SK-N-SH treated with all-trans-retinoic acid at 6 μM for 48 hours (cell line): ENCODE data around the gene CD47.

Experiments used
- ATAC-seq: fragments of 200-7000 bp; cut with Tn5 transposase; 3 replicates; pipeline ENCODE4 v1.9.1; 2020; ENCODE audit warnings: mild to moderate bottlenecking, moderate library complexity
- BACH2 ChIP-seq: fragments of 250-450 bp; sonication (Bioruptor Pico); IDR thresholded peaks from 2 replicates; pipeline ENCODE4 v1.9.0; 2021; ENCODE audit warnings: mild to moderate bottlenecking, borderline replicate concordance
- CSDC2 ChIP-seq: fragments of 250-450 bp; sonication (Bioruptor Pico); IDR thresholded peaks from 2 replicates; pipeline ENCODE4 v1.5.0; 2020; ENCODE audit warnings: mild to moderate bottlenecking, moderate library complexity
- ISL1 ChIP-seq: fragments of 250-450 bp; sonication (Bioruptor Pico); IDR thresholded peaks from 2 replicates; pipeline ENCODE4 v2.1.2; 2022; ENCODE audit warnings: mild to moderate bottlenecking, moderate library complexity
- PATZ1 ChIP-seq: fragments of 250-450 bp; sonication (Bioruptor Pico); IDR thresholded peaks from 2 replicates; pipeline ENCODE4 v1.8.0; 2020; ENCODE audit warnings: mild to moderate bottlenecking, moderate library complexity, borderline replicate concordance
- POU6F1 ChIP-seq: fragments of 250-450 bp; sonication (Bioruptor Pico); IDR thresholded peaks from 2 replicates; pipeline ENCODE4 v1.8.0; 2021; ENCODE audit warnings: low read depth, mild to moderate bottlenecking, moderate library complexity, borderline replicate concordance
- TOX ChIP-seq: fragments of 250-450 bp; sonication (Bioruptor Pico); IDR thresholded peaks from 2 replicates; pipeline ENCODE4 v1.8.0; 2021; ENCODE audit warnings: mild to moderate bottlenecking, moderate library complexity, borderline replicate concordance
- TSHZ2 ChIP-seq: fragments of 250-450 bp; sonication (Bioruptor Pico); IDR thresholded peaks from 2 replicates; pipeline ENCODE4 v1.5.0; 2020; ENCODE audit warnings: mild to moderate bottlenecking, moderate library complexity
- ZNF565 ChIP-seq: fragments of 450-650 bp; formaldehyde crosslinking; conservative IDR thresholded peaks from 2 replicates; pipeline ENCODE4 v1.5.0; 2020; ENCODE audit warnings: low read depth, mild to moderate bottlenecking, moderate library complexity

The CD47 gene

GRCh38 chr3:107994181-107994580, 96.7 kb downstream of the CD47 start (continued):
- TF ChIP-seq TSHZ2 (CRISPR knock-in tag) (no peak), BACH2 (CRISPR knock-in tag) (no peak), ISL1 (no peak)
- TF ChIP-seq, all 23 proteins: peak for 0

- no peak for TF ChIP-seq ISL1
- no peak for TF ChIP-seq POU6F1 (CRISPR knock-in tag)
- TF ChIP-seq CSDC2 (CRISPR knock-in tag), result no peak
- no peak for TF ChIP-seq TOX (CRISPR knock-in tag)
- no peak for TF ChIP-seq PATZ1
- TF ChIP-seq ZNF565 (CRISPR knock-in tag), result no peak
- peak; percentile 26; the same call in 1 of the 3 replicates for ATAC-seq
These were observed 97.1 kb downstream of the CD47 start for GRCh38 chr3:107993771-107994170.
